H1 (cell line): ENCODE results near the gene RGS7BP. TPM values are rescaled to one million over a fixed set of nuclear protein-coding genes. Genes with fewer than 3 reads are reported as not detected.

Source experiments
- BCL11A ChIP-seq, 2 experiments: IDR thresholded peaks; one replicate each; pipeline ENCODE4 v1.6.1; 2011; ENCODE audit warnings: low read depth in 2 of 2, low read length in 2 of 2, mild to moderate bottlenecking in 2 of 2
- POU5F1 ChIP-seq: IDR thresholded peaks from 2 replicates; pipeline ENCODE4 v1.6.1; 2011; ENCODE audit warnings: low read depth, mild to moderate bottlenecking, low read length, moderate library complexity
- polyA plus RNA-seq, 7 experiments: library from polyadenylated mRNA; depleted of rRNA in 3 of 7; stranded (reverse) in 5 of 7; unstranded in 2 of 7; fragments of >200 nt in 5 of 7; fragments of 200-250 nt in 2 of 7; gene quantifications; 1 replicate in 5 of 7; 2 replicates in 1 of 7; 4 replicates in 1 of 7; pipeline versions ENCODE4 v1.2.1 to v1.2.3, GENCODE V29; 2011 to 2013; ENCODE audit warnings: missing spikeins in 2 of 7, mixed read lengths in 2 of 7
- total RNA-seq: library from RNA; stranded (reverse); fragmentation: NEBNext Ultra II Directional; extraction: Animal tissue kit (Norgen Biotek cat#: 25700); gene quantifications from 2 replicates; pipeline ENCODE4 v1.2.1, GENCODE V29; 2021

The RGS7BP gene
- total and polyA plus RNA-seq, 2 of the 8 experiments (the other 6 are each of a cell fraction or from before 2014, with no cell fraction given): 0.65 to 2.3 TPM

DNA sequence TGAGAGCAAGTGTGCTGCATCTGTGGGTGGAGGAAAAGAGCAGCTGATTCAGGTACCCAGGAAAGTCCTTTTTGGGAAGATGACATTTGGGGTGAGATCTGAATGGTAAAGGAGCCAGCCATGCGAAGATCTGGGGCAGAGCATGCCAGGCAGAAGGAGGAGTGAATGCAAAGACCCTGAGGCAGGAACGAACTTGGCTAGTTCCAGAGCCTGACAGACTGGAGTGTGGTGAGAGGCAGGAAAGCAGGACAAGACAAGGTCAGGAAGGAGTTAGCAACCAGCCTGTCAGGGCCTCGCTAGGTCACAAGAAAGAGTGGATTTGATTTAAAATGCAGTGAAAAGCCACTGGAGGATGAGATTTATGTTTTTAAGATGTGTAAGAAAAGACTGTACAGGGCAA is 28.2 kb downstream of the RGS7BP start (continued):
- no peak for TF ChIP-seq POU5F1
- no peak for TF ChIP-seq BCL11A (IDR thresholded peaks at IDR 0.05; ENCODE audit: low read depth in 2 of 2, low read length in 2 of 2)
